ENCODE results near the gene FOXD2.

Gene FOXD2

GRCh38 chr1:47487850-47488450 lies 50.1 kb downstream of the FOXD2 start:
- in situ Hi-C loops (cut with MboI; ENCODE audit: low sequenced_read_pairs, unreplicated experiment), result no loop called here
- no peak for DNase-seq (ENCODE audit: low spot score)
- TF ChIP-seq CTCF (IDR thresholded peaks at IDR 0.05; ENCODE audit: borderline replicate concordance, control extremely low read depth, extremely low read depth, insufficient read depth, missing control alignments), result no peak

Measured in GM13976 (cell line).